OCI-LY3 (cell line): ENCODE data around the gene HIPK2.

Experiments used
- H2AFZ ChIP-seq: fragments of 200-600, 300-600 bp; shearing (Covaris generic); 2 replicates; pipeline ENCODE4 v1.6.0; 2014; ENCODE audit warnings: antibody characterized with exemption, low read depth, low read length
- H3K27ac ChIP-seq: fragments of 200-600, 300-600 bp; sonication (generic); 2 replicates; pipeline ENCODE4 v1.5.1; 2014; ENCODE audit warnings: mild to moderate bottlenecking, low read length, moderate library complexity, mixed read lengths
- H3K27me3 ChIP-seq: fragments of 200-600, 300-600 bp; sonication (generic); 2 replicates; pipeline ENCODE4 v1.6.1; 2014; ENCODE audit warnings: low read depth, low read length, mixed read lengths
- H3K36me3 ChIP-seq: fragments of 200-600, 300-600 bp; sonication (generic); replicated peaks from 2 replicates; pipeline ENCODE3; 2014; ENCODE audit warnings: low read depth, low read length, mixed read lengths
- H3K4me1 ChIP-seq: fragments of 300-600, 200-600 bp; sonication (generic); 2 replicates; pipeline ENCODE4 v1.6.1; 2014; ENCODE audit warnings: low read length, mixed read lengths
- H3K4me2 ChIP-seq: fragments of 200-600, 300-600 bp; sonication (generic); 2 replicates; pipeline ENCODE4 v1.6.1; 2014; ENCODE audit warnings: low read length, mixed read lengths
- H3K4me3 ChIP-seq: fragments of 300-600, 200-600 bp; sonication (generic); 2 replicates; pipeline ENCODE4 v1.5.1; 2014; ENCODE audit warnings: antibody characterized with exemption, mild to moderate bottlenecking, low read length, moderate library complexity
- H3K79me2 ChIP-seq: fragments of 300-600, 200-600 bp; shearing (Covaris generic); 2 replicates; pipeline ENCODE4 v1.6.1; 2014; ENCODE audit warnings: mild to moderate bottlenecking, low read length, mixed read lengths
- H3K9ac ChIP-seq: fragments of 300-600, 200-600 bp; shearing (Covaris generic); 2 replicates; pipeline ENCODE4 v1.6.0; 2014; ENCODE audit warnings: mild to moderate bottlenecking, low read length, moderate library complexity
- H3K9me3 ChIP-seq: fragments of 200-600, 300-600 bp; shearing (Covaris generic); 2 replicates; pipeline ENCODE4 v1.6.1; 2014; ENCODE audit warnings: low read length, mixed read lengths; ENCODE audit not compliant: insufficient read depth
- H4K20me1 ChIP-seq: fragments of 200-600, 300-600 bp; sonication (generic); 2 replicates; pipeline ENCODE4 v1.6.1; 2016; ENCODE audit warnings: low read length, mixed read lengths; ENCODE audit not compliant: insufficient read depth
- EZH2phosphoT487 ChIP-seq: fragments of 200-600 bp; shearing (Covaris generic); IDR thresholded peaks from 2 replicates; pipeline ENCODE4 v1.6.1; 2018; ENCODE audit warnings: antibody characterized with exemption, mixed run types, low read depth
- TF ChIP-seq, protein P1 (sequence below): fragments of 200-600, 300-600 bp; sonication (generic); IDR thresholded peaks from 2 replicates; pipeline ENCODE4 v1.5.1; 2014; ENCODE audit warnings: antibody characterized with exemption, low read length, low read depth

HIPK2 gene

GRCh38 chr7:139642283-139642682 is 135.5 kb downstream of the HIPK2 start:
- Histone ChIP-seq H3K36me3 (no peaks in the 10 kb centered on the region), H3K9ac (no peak overlapping the region), H3K27ac (no peak overlapping the region), H3K9me3 (no peaks in the 10 kb centered on the region), H3K79me2 (no peaks in the 10 kb centered on the region), H3K4me2 (no peak overlapping the region), H2AFZ (no peak overlapping the region), H3K27me3 (peaks cover 23% of the 10 kb centered on the region; the same call in 1 of the 2 replicates), H4K20me1 (no peaks in the 10 kb centered on the region), H3K4me1 (no peaks in the 10 kb centered on the region), H3K4me3 (no peak overlapping the region)
- TF ChIP-seq, protein P1, sequence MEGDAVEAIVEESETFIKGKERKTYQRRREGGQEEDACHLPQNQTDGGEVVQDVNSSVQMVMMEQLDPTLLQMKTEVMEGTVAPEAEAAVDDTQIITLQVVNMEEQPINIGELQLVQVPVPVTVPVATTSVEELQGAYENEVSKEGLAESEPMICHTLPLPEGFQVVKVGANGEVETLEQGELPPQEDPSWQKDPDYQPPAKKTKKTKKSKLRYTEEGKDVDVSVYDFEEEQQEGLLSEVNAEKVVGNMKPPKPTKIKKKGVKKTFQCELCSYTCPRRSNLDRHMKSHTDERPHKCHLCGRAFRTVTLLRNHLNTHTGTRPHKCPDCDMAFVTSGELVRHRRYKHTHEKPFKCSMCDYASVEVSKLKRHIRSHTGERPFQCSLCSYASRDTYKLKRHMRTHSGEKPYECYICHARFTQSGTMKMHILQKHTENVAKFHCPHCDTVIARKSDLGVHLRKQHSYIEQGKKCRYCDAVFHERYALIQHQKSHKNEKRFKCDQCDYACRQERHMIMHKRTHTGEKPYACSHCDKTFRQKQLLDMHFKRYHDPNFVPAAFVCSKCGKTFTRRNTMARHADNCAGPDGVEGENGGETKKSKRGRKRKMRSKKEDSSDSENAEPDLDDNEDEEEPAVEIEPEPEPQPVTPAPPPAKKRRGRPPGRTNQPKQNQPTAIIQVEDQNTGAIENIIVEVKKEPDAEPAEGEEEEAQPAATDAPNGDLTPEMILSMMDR = no peak
- no peak for TF ChIP-seq EZH2phosphoT487

- Histone ChIP-seq H3K9me3 (no peaks in the 10 kb centered on the region), H3K4me3 (no peak overlapping the region), H3K9ac (no peak overlapping the region), H3K79me2 (no peaks in the 10 kb centered on the region), H2AFZ (no peak overlapping the region), H3K4me2 (no peak overlapping the region), H3K36me3 (no peaks in the 10 kb centered on the region), H4K20me1 (no peaks in the 10 kb centered on the region), H3K4me1 (no peaks in the 10 kb centered on the region), H3K27me3 (peaks cover 16% of the 10 kb centered on the region; the same call in 1 of the 2 replicates), H3K27ac (no peak overlapping the region)
- TF ChIP-seq, protein P1 = no peak
- no peak for TF ChIP-seq EZH2phosphoT487
Measured at GRCh38 chr7:139641337-139641992, 136.3 kb downstream of the HIPK2 start.

DNA sequence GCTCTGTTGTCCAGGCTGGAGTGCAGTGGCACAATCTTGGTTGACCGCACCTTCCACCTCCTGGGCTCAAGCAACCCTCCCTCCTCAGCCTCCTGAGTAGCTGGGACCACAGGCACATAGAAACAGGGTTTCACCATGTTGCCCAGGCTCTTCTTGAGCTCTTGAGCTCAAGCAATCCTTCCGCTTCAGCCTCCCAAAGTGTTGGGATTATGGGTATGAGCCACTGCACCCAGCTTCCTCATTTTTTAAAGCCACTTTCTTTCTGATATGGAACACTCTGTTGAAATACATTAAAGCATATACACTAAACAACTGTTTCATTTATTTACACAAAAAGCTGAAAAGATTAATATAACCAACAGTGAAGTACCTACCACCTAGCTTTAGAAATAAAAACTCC is 137.1 kb downstream of the HIPK2 start:
- H3K79me2 ChIP-seq = no peaks in the 10 kb centered on the region

DNA sequence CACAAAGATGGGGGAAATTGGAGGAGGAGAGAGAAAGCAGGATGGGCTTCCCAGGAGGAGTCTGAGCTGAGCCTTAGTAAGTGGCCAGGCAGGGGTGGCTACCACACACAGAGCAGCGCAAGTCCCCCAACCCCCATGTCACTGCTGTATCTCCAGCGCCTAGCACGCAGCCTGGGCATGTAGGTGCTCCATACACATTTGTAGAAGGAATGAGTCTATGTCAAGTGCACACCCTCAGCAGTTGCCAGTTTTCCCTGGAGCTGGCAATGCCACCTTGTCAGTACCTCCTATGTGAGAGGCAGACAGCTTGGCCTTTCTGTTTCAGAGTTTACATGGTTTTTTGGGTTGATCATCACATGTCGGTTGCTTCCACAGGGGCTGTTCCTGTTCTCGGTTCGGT is 138.2 kb downstream of the HIPK2 start:
- Histone ChIP-seq H3K9ac (no peak overlapping the region), H4K20me1 (no peaks in the 10 kb centered on the region), H3K27me3 (peaks cover 16% of the 10 kb centered on the region; the same call in 1 of the 2 replicates), H2AFZ (no peak overlapping the region), H3K27ac (no peak overlapping the region), H3K4me2 (no peak overlapping the region), H3K4me3 (no peak overlapping the region), H3K9me3 (no peaks in the 10 kb centered on the region), H3K79me2 (no peaks in the 10 kb centered on the region), H3K4me1 (no peaks in the 10 kb centered on the region), H3K36me3 (no peaks in the 10 kb centered on the region)
- TF ChIP-seq, protein P1 = no peak
- no peak for TF ChIP-seq EZH2phosphoT487

More for the DNA sequence above, 137.1 kb downstream of the HIPK2 start:
- H3K4me2 ChIP-seq = no peak overlapping the region
- no peaks in the 10 kb centered on the region for H3K36me3 ChIP-seq
- H3K9ac ChIP-seq = no peak overlapping the region
- H4K20me1 ChIP-seq = no peaks in the 10 kb centered on the region
- H3K9me3 ChIP-seq = no peaks in the 10 kb centered on the region
- H3K27ac ChIP-seq = no peak overlapping the region
- H3K4me3 ChIP-seq = no peak overlapping the region
- TF ChIP-seq, protein P1 = no peak
- TF ChIP-seq EZH2phosphoT487 = no peak
- H3K27me3 ChIP-seq = peaks cover 16% of the 10 kb centered on the region; the same call in 1 of the 2 replicates
- no peaks in the 10 kb centered on the region for H3K4me1 ChIP-seq
- no peak overlapping the region for H2AFZ ChIP-seq
